ENCODE results near the gene FCN2.

Gene FCN2

DNA sequence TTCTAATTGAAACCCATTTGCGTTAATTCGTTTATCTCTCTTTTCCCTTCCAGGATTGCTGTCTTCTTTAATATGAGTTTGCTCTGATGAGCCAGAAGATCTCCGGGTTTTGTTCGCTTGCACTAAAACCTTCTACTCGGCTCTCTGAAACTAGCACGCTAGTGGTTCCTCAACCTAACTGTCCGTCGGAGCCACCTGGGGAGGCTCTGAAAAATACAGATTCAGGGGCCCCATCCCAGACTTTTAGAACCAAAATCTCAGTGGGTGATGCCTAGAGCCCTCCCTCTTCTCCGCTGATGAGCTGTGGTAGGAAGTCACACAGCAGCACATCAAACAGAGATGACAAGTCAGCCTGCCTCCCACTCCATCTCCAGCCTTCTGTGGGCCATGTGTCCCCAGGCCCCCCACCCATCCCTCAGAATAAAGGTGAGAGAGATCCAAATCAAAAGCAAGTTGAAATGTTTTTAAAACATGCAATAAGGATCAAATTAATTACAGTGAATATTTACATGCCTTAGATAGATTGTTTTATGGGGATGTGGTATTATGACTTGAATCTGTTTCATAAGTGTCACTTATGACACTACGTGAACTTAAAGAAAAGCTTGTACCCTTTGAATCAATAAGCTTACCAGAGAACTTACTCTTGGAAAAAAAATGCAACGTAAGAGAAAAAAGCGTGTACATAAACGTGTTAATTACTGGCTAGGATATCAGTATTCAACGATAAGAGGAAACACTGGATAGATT is 16.4 kb downstream of the FCN2 start:
- TF ChIP-seq, protein P1, sequence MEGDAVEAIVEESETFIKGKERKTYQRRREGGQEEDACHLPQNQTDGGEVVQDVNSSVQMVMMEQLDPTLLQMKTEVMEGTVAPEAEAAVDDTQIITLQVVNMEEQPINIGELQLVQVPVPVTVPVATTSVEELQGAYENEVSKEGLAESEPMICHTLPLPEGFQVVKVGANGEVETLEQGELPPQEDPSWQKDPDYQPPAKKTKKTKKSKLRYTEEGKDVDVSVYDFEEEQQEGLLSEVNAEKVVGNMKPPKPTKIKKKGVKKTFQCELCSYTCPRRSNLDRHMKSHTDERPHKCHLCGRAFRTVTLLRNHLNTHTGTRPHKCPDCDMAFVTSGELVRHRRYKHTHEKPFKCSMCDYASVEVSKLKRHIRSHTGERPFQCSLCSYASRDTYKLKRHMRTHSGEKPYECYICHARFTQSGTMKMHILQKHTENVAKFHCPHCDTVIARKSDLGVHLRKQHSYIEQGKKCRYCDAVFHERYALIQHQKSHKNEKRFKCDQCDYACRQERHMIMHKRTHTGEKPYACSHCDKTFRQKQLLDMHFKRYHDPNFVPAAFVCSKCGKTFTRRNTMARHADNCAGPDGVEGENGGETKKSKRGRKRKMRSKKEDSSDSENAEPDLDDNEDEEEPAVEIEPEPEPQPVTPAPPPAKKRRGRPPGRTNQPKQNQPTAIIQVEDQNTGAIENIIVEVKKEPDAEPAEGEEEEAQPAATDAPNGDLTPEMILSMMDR (IDR thresholded peaks at IDR 0.05; ENCODE audit: low read length, missing control alignments): no peak
- H3K4me3 ChIP-seq (replicated peaks; ENCODE audit: low read depth, low read length): no peak overlapping the region
- DNase-seq (ENCODE audit: low read depth): no peak

DNA sequence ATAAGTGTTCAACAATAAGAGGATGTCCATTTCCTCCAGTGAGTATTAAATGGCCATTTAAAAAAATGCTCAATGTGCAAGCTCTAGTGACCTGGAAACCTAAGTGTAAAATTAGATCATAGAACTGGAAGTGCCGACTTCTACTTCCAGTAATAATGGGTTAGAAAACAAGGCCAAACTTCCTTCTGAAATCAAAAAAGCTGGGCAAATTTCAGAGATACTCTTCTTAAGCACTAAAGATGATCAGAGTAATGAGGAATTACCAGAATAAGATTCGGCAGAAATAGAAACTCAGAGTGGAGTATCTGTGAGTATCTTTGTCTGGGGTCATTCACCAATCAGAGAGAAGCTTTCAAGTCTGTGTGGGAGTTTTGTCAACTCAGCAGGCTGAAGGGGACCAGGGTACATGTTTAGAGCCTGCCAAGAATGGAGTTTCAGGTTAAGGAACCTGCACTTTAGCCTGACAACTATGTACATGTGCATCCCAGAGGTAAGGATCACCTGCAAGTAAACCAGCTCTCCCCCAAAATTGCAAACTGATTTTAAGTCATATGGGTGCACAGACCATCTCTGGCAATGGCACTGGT is 17.1 kb downstream of the FCN2 start:
- no peak for DNase-seq (ENCODE audit: low read depth)
- H3K4me3 ChIP-seq (replicated peaks; ENCODE audit: low read depth, low read length): no peak overlapping the region
- TF ChIP-seq, protein P1 (IDR thresholded peaks at IDR 0.05; ENCODE audit: low read length, missing control alignments): no peak

DNA sequence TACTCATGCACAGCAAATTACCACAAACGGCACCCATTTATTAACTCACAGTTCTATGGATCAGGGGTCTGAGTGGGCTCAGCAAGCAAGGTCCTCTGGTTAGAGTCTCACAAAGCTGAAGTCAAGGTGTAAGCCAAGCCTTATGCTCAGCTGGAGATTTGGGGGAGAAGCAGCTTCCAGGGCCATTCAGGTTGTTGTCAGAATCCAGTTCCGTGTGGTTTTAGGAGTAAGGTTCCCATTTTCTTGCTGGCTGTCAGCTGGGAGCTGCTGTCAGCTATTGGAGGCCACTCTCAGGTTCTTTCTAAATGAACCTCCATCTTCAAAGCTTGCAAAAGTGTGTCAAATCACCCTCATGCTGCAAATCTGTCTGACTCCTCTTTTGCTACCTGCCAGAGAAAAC is 17.7 kb downstream of the FCN2 start:
- no peak overlapping the region for H3K4me3 ChIP-seq (replicated peaks; ENCODE audit: low read depth, low read length)
- TF ChIP-seq, protein P1 (IDR thresholded peaks at IDR 0.05; ENCODE audit: low read length, missing control alignments): no peak
- no peak for DNase-seq (ENCODE audit: low read depth)

DNA sequence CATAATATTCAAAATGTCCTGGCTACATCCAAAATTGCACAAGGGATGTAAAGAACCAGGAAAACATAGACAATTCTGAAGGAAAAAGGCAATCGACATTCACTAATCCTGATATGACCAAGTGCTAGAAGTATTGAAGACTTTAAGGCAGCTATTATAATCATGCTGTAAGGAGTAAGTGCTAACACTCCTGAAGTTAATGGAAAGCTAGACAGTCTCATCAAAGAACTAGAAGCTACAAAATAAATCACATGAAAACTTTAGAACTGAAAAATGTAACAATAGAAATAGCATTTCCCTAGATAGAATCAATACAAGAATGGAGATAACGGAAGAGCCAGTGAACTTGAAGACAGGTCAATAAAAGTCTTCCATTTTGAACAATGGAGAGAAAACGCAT is 18.6 kb downstream of the FCN2 start:
- TF ChIP-seq, protein P1 (IDR thresholded peaks at IDR 0.05; ENCODE audit: low read length, missing control alignments): no peak
- H3K4me3 ChIP-seq (replicated peaks; ENCODE audit: low read depth, low read length): no peak overlapping the region

DNA sequence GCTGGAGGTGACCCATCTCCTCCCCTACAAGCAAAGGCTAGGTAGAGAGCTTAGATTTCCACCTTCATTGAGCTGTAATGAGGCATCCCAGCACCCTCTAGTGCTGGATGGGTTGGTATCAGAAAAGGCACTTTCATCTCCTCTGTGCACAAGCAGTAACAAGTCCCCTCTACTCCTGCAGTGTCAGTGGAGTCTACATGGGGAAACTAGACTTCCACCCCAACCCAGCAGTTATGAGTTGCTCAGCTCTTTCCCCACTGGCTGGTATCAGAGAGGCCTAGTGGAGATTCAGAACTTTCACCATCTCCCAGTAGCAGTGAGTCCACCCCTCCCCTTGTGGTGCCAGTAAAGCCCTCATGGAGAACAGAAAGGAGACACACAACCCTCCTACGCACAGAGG is 19.2 kb downstream of the FCN2 start:
- TF ChIP-seq, protein P1 (IDR thresholded peaks at IDR 0.05; ENCODE audit: low read length, missing control alignments): no peak
- H3K4me3 ChIP-seq (replicated peaks; ENCODE audit: low read depth, low read length): no peak overlapping the region
- DNase-seq (ENCODE audit: low read depth): no peak

More for the DNA sequence above, 18.6 kb downstream of the FCN2 start:
- no peak for DNase-seq (ENCODE audit: low read depth)

DNA sequence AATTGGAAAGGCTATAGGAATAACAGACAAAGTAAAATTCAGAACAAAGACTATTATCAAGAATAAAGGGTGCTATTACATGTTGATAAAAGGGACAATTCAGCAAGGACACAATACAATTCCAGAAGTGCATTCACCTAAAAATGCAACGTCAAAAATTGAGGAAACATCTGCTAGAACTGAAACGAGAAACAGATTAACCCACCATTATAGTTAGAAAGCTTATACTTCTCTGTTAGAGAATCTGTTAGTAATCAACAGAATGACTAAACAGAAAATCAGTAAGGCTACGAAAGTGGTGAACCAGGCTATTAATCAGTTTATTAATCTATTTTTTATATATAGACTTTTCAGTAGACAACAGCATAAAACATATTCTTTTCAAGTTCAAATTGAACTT is 22.3 kb downstream of the FCN2 start:
- H3K4me3 ChIP-seq (replicated peaks; ENCODE audit: low read depth, low read length): no peak overlapping the region
- TF ChIP-seq, protein P1 (IDR thresholded peaks at IDR 0.05; ENCODE audit: low read length, missing control alignments): no peak
- no peak for DNase-seq (ENCODE audit: low read depth)
